Measurements from ENCODE around the gene FGD2. TPM values are rescaled to one million over a fixed set of nuclear protein-coding genes. Genes with fewer than 3 reads are reported as not detected.

FGD2 gene
- total and polyA plus RNA-seq, 9 of the 15 experiments (the other 6 are each of a cell fraction or from before 2014, with no cell fraction given): 0.09 TPM; not detected in 8

DNA sequence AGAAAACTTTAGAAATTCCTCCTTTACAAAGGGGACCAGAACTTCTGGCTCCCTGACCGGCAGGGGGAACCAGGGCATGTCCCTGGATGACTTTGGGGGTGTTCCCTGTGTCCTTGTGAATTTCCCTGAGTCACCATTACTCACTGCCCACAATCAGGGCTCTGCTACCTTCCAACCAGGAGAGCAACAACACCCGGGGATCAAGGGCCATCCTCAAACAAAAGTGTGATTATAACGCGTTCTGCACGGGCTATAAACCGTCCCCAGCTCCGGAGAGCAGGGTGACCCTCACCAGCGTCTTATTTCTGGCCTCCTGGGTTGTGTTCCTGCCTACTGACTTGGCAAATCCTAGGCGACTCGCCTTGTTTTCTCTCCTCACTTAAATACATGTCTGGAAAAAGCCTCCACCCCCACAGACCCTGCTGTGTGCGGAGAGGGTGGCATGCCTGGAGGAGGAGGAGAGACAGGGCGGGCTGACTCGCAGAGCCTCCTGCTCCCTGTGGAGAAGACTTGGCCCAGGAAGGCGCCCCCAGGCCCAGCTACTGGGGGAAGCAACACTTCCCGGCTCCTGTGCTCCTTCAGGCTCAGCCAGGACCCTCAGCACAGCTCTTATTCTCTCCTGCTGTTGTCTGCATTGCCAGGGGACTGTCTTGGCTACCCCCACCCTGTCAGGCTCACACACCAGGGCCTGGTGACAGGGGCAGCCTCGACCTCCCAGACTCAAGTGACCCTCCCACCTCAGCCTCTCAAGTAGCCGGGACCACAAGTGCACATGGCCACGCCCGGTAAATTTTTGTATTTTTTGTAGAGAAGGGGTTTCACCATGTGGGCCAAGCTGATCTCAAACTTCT, 54.1 kb downstream of the FGD2 start (continued):
- TF ChIP-seq, protein P1, sequence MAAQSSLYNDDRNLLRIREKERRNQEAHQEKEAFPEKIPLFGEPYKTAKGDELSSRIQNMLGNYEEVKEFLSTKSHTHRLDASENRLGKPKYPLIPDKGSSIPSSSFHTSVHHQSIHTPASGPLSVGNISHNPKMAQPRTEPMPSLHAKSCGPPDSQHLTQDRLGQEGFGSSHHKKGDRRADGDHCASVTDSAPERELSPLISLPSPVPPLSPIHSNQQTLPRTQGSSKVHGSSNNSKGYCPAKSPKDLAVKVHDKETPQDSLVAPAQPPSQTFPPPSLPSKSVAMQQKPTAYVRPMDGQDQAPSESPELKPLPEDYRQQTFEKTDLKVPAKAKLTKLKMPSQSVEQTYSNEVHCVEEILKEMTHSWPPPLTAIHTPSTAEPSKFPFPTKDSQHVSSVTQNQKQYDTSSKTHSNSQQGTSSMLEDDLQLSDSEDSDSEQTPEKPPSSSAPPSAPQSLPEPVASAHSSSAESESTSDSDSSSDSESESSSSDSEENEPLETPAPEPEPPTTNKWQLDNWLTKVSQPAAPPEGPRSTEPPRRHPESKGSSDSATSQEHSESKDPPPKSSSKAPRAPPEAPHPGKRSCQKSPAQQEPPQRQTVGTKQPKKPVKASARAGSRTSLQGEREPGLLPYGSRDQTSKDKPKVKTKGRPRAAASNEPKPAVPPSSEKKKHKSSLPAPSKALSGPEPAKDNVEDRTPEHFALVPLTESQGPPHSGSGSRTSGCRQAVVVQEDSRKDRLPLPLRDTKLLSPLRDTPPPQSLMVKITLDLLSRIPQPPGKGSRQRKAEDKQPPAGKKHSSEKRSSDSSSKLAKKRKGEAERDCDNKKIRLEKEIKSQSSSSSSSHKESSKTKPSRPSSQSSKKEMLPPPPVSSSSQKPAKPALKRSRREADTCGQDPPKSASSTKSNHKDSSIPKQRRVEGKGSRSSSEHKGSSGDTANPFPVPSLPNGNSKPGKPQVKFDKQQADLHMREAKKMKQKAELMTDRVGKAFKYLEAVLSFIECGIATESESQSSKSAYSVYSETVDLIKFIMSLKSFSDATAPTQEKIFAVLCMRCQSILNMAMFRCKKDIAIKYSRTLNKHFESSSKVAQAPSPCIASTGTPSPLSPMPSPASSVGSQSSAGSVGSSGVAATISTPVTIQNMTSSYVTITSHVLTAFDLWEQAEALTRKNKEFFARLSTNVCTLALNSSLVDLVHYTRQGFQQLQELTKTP (IDR thresholded peaks at IDR 0.05; ENCODE audit: low read depth in 1 of 2, partially characterized antibody in 2 of 2): peak; percentile 73 to 92
- TF ChIP-seq, protein P2, sequence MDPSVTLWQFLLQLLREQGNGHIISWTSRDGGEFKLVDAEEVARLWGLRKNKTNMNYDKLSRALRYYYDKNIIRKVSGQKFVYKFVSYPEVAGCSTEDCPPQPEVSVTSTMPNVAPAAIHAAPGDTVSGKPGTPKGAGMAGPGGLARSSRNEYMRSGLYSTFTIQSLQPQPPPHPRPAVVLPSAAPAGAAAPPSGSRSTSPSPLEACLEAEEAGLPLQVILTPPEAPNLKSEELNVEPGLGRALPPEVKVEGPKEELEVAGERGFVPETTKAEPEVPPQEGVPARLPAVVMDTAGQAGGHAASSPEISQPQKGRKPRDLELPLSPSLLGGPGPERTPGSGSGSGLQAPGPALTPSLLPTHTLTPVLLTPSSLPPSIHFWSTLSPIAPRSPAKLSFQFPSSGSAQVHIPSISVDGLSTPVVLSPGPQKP (CRISPR knock-in tag; IDR thresholded peaks at IDR 0.05): no peak
- TF ChIP-seq, protein P3, sequence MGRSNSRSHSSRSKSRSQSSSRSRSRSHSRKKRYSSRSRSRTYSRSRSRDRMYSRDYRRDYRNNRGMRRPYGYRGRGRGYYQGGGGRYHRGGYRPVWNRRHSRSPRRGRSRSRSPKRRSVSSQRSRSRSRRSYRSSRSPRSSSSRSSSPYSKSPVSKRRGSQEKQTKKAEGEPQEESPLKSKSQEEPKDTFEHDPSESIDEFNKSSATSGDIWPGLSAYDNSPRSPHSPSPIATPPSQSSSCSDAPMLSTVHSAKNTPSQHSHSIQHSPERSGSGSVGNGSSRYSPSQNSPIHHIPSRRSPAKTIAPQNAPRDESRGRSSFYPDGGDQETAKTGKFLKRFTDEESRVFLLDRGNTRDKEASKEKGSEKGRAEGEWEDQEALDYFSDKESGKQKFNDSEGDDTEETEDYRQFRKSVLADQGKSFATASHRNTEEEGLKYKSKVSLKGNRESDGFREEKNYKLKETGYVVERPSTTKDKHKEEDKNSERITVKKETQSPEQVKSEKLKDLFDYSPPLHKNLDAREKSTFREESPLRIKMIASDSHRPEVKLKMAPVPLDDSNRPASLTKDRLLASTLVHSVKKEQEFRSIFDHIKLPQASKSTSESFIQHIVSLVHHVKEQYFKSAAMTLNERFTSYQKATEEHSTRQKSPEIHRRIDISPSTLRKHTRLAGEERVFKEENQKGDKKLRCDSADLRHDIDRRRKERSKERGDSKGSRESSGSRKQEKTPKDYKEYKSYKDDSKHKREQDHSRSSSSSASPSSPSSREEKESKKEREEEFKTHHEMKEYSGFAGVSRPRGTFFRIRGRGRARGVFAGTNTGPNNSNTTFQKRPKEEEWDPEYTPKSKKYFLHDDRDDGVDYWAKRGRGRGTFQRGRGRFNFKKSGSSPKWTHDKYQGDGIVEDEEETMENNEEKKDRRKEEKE (IDR thresholded peaks at IDR 0.05; ENCODE audit: borderline replicate concordance in 1 of 2, control insufficient read depth in 1 of 2, low read depth in 2 of 2, low read length in 1 of 2): 0 out of 4 replicates have a peak, but pooled peaks of 1 of the 2 experiments have one; percentile 50
- peak; percentile 32; the same call in 1 of the 2 replicates for TF ChIP-seq RB1 (IDR thresholded peaks at IDR 0.05; ENCODE audit: low read depth)
- peak; percentile 80 for TF ChIP-seq ATF7 (IDR thresholded peaks at IDR 0.05)
- TF ChIP-seq ESRRA (IDR thresholded peaks at IDR 0.05; ENCODE audit: borderline replicate concordance, low read depth): peak; percentile 100
- TF ChIP-seq HNRNPH1 (optimal IDR thresholded peaks at IDR 0.05; ENCODE audit: low read depth, low read length): no peak
- 0 out of 2 replicates have a peak, but pooled peaks have one; percentile 51 for TF ChIP-seq CHCHD3 (CRISPR knock-in tag; IDR thresholded peaks at IDR 0.05)
- TF ChIP-seq, protein P4, sequence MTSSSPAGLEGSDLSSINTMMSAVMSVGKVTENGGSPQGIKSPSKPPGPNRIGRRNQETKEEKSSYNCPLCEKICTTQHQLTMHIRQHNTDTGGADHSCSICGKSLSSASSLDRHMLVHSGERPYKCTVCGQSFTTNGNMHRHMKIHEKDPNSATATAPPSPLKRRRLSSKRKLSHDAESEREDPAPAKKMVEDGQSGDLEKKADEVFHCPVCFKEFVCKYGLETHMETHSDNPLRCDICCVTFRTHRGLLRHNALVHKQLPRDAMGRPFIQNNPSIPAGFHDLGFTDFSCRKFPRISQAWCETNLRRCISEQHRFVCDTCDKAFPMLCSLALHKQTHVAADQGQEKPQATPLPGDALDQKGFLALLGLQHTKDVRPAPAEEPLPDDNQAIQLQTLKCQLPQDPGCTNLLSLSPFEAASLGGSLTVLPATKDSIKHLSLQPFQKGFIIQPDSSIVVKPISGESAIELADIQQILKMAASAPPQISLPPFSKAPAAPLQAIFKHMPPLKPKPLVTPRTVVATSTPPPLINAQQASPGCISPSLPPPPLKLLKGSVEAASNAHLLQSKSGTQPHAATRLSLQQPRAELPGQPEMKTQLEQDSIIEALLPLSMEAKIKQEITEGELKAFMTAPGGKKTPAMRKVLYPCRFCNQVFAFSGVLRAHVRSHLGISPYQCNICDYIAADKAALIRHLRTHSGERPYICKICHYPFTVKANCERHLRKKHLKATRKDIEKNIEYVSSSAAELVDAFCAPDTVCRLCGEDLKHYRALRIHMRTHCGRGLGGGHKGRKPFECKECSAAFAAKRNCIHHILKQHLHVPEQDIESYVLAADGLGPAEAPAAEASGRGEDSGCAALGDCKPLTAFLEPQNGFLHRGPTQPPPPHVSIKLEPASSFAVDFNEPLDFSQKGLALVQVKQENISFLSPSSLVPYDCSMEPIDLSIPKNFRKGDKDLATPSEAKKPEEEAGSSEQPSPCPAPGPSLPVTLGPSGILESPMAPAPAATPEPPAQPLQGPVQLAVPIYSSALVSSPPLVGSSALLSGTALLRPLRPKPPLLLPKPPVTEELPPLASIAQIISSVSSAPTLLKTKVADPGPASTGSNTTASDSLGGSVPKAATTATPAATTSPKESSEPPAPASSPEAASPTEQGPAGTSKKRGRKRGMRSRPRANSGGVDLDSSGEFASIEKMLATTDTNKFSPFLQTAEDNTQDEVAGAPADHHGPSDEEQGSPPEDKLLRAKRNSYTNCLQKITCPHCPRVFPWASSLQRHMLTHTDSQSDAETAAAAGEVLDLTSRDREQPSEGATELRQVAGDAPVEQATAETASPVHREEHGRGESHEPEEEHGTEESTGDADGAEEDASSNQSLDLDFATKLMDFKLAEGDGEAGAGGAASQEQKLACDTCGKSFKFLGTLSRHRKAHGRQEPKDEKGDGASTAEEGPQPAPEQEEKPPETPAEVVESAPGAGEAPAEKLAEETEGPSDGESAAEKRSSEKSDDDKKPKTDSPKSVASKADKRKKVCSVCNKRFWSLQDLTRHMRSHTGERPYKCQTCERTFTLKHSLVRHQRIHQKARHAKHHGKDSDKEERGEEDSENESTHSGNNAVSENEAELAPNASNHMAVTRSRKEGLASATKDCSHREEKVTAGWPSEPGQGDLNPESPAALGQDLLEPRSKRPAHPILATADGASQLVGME (CRISPR knock-in tag; IDR thresholded peaks at IDR 0.05): peak; percentile 72; the same call in 1 of the 2 replicates
- peak; percentile 84 for TF ChIP-seq BHLHE40 (IDR thresholded peaks at IDR 0.05; ENCODE audit: low read length)
